HepG2 (cell line): ENCODE data around the gene CKB. TPM values are rescaled to one million over a fixed set of nuclear protein-coding genes. Genes with fewer than 3 reads are reported as not detected.
A peak's percentile ranks its signal among the peaks of the same experiment; 100 is the strongest.

Experiments used
- AHR ChIP-seq: IDR thresholded peaks from 2 replicates; pipeline ENCODE4 v1.6.1; 2018; ENCODE audit warnings: missing genetic modification reagents, missing compliant biosample characterization
- ATF1 ChIP-seq: IDR thresholded peaks from 2 replicates; pipeline ENCODE4 v1.6.1; 2016; ENCODE audit warnings: mild to moderate bottlenecking, control low read depth
- ELF4 ChIP-seq: sonication (generic); formaldehyde crosslinking; IDR thresholded peaks from 2 replicates; pipeline ENCODE4 v1.5.0; 2020; ENCODE audit warnings: missing genetic modification reagents, mild to moderate bottlenecking, moderate library complexity, borderline replicate concordance
- HMGA1 ChIP-seq: sonication (generic); formaldehyde crosslinking; conservative IDR thresholded peaks from 2 replicates; pipeline ENCODE4 v1.4.0; 2020; ENCODE audit warnings: missing genetic modification reagents
- NFIB ChIP-seq: sonication (generic); formaldehyde crosslinking; IDR thresholded peaks from 2 replicates; pipeline ENCODE4 v1.9.0; 2021; ENCODE audit warnings: missing genetic modification reagents, mild to moderate bottlenecking, borderline replicate concordance
- NR2F2 ChIP-seq: IDR thresholded peaks from 2 replicates; pipeline ENCODE4 v1.6.1; 2012; ENCODE audit warnings: low read depth, inconsistent platforms, borderline replicate concordance
- RAD21 ChIP-seq: fragments of 450-650 bp; formaldehyde crosslinking; IDR thresholded peaks from 2 replicates; pipeline ENCODE4 v1.5.0; 2020; ENCODE audit warnings: mild to moderate bottlenecking
- SRSF9 ChIP-seq: fragments of 200-400 bp; formaldehyde crosslinking; IDR thresholded peaks from 2 replicates; pipeline ENCODE4 v1.6.1; 2018; ENCODE audit warnings: borderline replicate concordance, mild to moderate bottlenecking, low read depth, low read length; ENCODE audit not compliant: insufficient read depth, poor library complexity, severe bottlenecking
- XRCC5 ChIP-seq: fragments of 200-400 bp; formaldehyde crosslinking; optimal IDR thresholded peaks from 2 replicates; pipeline ENCODE3; 2017; ENCODE audit warnings: mild to moderate bottlenecking, low read length
- ZNF556 ChIP-seq: sonication (generic); formaldehyde crosslinking; IDR thresholded peaks from 2 replicates; pipeline ENCODE4 v1.4.0; 2020; ENCODE audit warnings: mild to moderate bottlenecking, missing genetic modification reagents, borderline replicate concordance
- polyA plus RNA-seq, 8 experiments: library from polyadenylated mRNA; depleted of rRNA in 3 of 8; stranded (reverse) in 7 of 8; unstranded in 1 of 8; fragments of >200 nt; fragmentation: Illumina TruSeq in 4 of 8; extraction: Trizol in 4 of 8; gene quantifications; 2 replicates each; pipeline versions ENCODE4 v1.2.1 to v1.2.3, GENCODE V29; 2011 to 2016; ENCODE audit warnings: low read depth in 4 of 8, missing spikeins in 1 of 8, mixed read lengths in 1 of 8; ENCODE audit not compliant: insufficient read depth in 1 of 8
- total RNA-seq, 5 experiments: library from RNA; depleted of rRNA; stranded (reverse); fragments of >200 nt; fragmentation: Illumina TruSeq; extraction: Trizol; gene quantifications; 2 replicates each; pipeline ENCODE4 v1.2.3, GENCODE V29; 2016; ENCODE audit warnings: low read depth in 1 of 5
- TF ChIP-seq, protein P1 (sequence below): sonication (generic); formaldehyde crosslinking; IDR thresholded peaks from 2 replicates; pipeline ENCODE4 v1.4.0; 2020; ENCODE audit warnings: missing genetic modification reagents
- TF ChIP-seq, protein P2 (sequence below): sonication (generic); formaldehyde crosslinking; IDR thresholded peaks from 2 replicates; pipeline ENCODE4 v1.9.0; 2022; ENCODE audit warnings: missing genetic modification reagents, mild to moderate bottlenecking, borderline replicate concordance
- TF ChIP-seq, protein P3 (sequence below): sonication (generic); formaldehyde crosslinking; IDR thresholded peaks from 2 replicates; pipeline ENCODE4 v1.5.1; 2020; ENCODE audit warnings: mild to moderate bottlenecking, moderate library complexity, missing genetic modification reagents
- TF ChIP-seq, protein P4 (sequence below): sonication (generic); formaldehyde crosslinking; IDR thresholded peaks from one replicate; pipeline ENCODE4 v1.5.1; 2020; ENCODE audit warnings: mild to moderate bottlenecking, missing genetic modification reagents; ENCODE audit errors: not compliant biosample characterization

Gene CKB
- total and polyA plus RNA-seq, 2 of the 13 experiments (the other 11 are each of a cell fraction or from before 2014, with no cell fraction given) = 82.3 to 217 TPM

DNA sequence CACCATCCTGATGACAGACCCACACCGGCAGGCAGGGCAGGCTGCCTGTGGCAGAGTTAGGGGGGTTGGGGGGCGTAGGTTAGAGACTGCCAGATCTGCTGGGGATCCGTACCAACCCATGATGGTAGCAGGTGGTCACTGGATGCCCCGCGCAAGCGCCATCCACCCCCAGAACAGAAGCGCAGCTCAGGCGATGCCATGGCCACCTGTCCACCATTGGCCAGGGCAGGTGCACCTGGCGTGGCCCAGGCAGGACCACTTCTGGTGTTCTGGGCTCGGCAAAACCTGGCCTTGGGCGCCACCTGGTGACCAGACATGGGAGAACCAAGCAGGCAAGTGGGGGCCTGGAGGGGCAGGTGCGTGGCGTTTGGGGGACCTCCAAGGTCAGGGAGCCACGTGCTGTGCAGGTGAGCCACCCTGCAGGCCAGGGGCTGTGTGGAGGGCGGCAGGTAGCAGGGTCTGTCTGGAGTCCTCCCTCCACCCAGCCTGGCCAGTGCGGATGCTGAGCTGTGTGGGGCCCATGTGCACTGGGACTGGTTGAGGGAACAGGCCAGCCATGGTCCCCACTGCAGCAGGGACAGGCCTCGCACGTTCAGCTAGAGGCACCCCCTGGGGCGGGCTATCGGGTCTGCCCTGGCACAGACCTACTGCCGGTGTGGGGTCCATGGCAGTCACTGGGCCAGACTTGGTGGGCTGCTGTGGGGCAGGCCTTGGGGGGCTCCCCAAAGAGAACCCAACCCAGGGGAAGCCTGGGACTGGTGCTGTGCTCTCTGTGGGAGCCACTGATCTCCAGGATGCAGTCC lies 24.2 kb upstream of the CKB start (continued):
- TF ChIP-seq, protein P1, sequence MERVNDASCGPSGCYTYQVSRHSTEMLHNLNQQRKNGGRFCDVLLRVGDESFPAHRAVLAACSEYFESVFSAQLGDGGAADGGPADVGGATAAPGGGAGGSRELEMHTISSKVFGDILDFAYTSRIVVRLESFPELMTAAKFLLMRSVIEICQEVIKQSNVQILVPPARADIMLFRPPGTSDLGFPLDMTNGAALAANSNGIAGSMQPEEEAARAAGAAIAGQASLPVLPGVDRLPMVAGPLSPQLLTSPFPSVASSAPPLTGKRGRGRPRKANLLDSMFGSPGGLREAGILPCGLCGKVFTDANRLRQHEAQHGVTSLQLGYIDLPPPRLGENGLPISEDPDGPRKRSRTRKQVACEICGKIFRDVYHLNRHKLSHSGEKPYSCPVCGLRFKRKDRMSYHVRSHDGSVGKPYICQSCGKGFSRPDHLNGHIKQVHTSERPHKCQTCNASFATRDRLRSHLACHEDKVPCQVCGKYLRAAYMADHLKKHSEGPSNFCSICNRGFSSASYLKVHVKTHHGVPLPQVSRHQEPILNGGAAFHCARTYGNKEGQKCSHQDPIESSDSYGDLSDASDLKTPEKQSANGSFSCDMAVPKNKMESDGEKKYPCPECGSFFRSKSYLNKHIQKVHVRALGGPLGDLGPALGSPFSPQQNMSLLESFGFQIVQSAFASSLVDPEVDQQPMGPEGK (CRISPR knock-in tag) = peak; percentile 97
- TF ChIP-seq ELF4 (CRISPR knock-in tag) (no peak), RAD21 (CRISPR knock-in tag) (peak; percentile 98), SRSF9 (no peak), NFIB (no peak), ZNF556 (0 out of 2 replicates have a peak, but pooled peaks have one; percentile 36), ATF1 (CRISPR knock-in tag) (no peak), XRCC5 (peak; percentile 74), NR2F2 (no peak), HMGA1 (no peak), AHR (CRISPR knock-in tag) (0 out of 2 replicates have a peak, but pooled peaks have one; percentile 23)
- TF ChIP-seq, protein P2, sequence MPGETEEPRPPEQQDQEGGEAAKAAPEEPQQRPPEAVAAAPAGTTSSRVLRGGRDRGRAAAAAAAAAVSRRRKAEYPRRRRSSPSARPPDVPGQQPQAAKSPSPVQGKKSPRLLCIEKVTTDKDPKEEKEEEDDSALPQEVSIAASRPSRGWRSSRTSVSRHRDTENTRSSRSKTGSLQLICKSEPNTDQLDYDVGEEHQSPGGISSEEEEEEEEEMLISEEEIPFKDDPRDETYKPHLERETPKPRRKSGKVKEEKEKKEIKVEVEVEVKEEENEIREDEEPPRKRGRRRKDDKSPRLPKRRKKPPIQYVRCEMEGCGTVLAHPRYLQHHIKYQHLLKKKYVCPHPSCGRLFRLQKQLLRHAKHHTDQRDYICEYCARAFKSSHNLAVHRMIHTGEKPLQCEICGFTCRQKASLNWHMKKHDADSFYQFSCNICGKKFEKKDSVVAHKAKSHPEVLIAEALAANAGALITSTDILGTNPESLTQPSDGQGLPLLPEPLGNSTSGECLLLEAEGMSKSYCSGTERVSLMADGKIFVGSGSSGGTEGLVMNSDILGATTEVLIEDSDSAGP = peak; percentile 56; the same call in 1 of the 2 replicates
- TF ChIP-seq, protein P3, sequence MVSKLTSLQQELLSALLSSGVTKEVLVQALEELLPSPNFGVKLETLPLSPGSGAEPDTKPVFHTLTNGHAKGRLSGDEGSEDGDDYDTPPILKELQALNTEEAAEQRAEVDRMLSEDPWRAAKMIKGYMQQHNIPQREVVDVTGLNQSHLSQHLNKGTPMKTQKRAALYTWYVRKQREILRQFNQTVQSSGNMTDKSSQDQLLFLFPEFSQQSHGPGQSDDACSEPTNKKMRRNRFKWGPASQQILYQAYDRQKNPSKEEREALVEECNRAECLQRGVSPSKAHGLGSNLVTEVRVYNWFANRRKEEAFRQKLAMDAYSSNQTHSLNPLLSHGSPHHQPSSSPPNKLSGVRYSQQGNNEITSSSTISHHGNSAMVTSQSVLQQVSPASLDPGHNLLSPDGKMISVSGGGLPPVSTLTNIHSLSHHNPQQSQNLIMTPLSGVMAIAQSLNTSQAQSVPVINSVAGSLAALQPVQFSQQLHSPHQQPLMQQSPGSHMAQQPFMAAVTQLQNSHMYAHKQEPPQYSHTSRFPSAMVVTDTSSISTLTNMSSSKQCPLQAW (CRISPR knock-in tag) = peak; percentile 76; the same call in 1 of the 2 replicates
- TF ChIP-seq, protein P4, sequence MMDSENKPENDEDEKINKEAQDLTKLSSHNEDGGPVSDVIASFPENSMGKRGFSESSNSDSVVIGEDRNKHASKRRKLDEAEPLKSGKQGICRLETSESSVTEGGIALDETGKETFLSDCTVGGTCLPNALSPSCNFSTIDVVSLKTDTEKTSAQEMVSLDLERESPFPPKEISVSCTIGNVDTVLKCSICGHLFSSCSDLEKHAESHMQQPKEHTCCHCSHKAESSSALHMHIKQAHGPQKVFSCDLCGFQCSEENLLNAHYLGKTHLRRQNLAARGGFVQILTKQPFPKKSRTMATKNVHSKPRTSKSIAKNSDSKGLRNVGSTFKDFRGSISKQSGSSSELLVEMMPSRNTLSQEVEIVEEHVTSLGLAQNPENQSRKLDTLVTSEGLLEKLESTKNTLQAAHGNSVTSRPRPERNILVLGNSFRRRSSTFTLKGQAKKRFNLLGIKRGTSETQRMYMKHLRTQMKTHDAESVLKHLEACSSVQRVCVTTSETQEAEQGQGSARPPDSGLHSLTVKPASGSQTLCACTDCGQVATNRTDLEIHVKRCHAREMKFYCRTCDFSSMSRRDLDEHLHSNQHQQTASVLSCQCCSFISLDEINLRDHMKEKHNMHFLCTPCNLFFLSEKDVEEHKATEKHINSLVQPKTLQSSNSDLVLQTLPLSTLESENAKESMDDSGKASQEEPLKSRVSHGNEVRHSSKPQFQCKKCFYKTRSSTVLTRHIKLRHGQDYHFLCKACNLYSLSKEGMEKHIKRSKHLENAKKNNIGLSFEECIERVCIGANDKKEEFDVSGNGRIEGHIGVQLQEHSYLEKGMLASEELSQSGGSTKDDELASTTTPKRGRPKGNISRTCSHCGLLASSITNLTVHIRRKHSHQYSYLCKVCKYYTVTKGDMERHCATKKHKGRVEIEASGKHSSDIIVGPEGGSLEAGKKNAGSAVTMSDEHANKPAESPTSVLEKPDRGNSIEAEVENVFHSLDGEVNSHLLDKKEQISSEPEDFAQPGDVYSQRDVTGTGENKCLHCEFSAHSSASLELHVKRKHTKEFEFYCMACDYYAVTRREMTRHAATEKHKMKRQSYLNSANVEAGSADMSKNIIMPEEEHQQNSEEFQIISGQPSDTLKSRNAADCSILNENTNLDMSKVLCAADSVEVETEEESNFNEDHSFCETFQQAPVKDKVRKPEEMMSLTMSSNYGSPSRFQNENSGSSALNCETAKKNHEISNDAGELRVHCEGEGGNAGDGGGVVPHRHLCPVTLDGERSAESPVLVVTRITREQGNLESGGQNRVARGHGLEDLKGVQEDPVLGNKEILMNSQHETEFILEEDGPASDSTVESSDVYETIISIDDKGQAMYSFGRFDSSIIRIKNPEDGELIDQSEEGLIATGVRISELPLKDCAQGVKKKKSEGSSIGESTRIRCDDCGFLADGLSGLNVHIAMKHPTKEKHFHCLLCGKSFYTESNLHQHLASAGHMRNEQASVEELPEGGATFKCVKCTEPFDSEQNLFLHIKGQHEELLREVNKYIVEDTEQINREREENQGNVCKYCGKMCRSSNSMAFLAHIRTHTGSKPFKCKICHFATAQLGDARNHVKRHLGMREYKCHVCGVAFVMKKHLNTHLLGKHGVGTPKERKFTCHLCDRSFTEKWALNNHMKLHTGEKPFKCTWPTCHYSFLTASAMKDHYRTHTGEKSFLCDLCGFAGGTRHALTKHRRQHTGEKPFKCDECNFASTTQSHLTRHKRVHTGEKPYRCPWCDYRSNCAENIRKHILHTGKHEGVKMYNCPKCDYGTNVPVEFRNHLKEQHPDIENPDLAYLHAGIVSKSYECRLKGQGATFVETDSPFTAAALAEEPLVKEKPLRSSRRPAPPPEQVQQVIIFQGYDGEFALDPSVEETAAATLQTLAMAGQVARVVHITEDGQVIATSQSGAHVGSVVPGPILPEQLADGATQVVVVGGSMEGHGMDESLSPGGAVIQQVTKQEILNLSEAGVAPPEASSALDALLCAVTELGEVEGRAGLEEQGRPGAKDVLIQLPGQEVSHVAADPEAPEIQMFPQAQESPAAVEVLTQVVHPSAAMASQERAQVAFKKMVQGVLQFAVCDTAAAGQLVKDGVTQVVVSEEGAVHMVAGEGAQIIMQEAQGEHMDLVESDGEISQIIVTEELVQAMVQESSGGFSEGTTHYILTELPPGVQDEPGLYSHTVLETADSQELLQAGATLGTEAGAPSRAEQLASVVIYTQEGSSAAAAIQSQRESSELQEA (CRISPR knock-in tag) = no peak
